HG03103 (cell line): ENCODE data around the gene HSD17B7.

ENCODE experiments used
- ATAC-seq: cut with Tn5 transposase; IDR thresholded peaks from one replicate; pipeline ENCODE4 v1.9.1; 2021; ENCODE audit warnings: low read depth; ENCODE audit not compliant: unreplicated experiment

The HSD17B7 gene

GRCh38 chr1:162854245-162854882 is 63.9 kb downstream of the HSD17B7 start:
- ATAC-seq = no peak

- no peak for ATAC-seq
Observed at GRCh38 chr1:162855461-162856150, 65.1 kb downstream of the HSD17B7 start.

GRCh38 chr1:162856260-162856659 is 65.8 kb downstream of the HSD17B7 start:
- ATAC-seq = no peak

- ATAC-seq = no peak
Observed at GRCh38 chr1:162857850-162858249, 67.3 kb downstream of the HSD17B7 start.

- no peak for ATAC-seq
Observed at GRCh38 chr1:162859191-162859590, 68.7 kb downstream of the HSD17B7 start.

GRCh38 chr1:162861101-162861500 is 70.6 kb downstream of the HSD17B7 start, which contains the start of gene CCDC190:
CCDC190 (minus strand) TSS chr1:162861175; CDS start chr1:162859646, 1,529 bp downstream.
- no peak for ATAC-seq

GRCh38 chr1:162861625-162862024 is 71.1 kb downstream of the HSD17B7 start:
- no peak for ATAC-seq
